Transverse colon (tissue), 4 donors: ENCODE results near the gene CDC42BPB. TPM values are rescaled to one million over a fixed set of nuclear protein-coding genes. Genes with fewer than 3 reads are reported as not detected.

Experiments
- DNase-seq: peaks from one replicate; pipeline ENCODE4 v3.0.0-alpha.2; 2019
- H3K27ac ChIP-seq, 4 donors: fragments of 200-600 bp; sonication (generic); 2 replicates each; pipeline ENCODE4 v1.5.1; 2016 to 2018; ENCODE audit warnings: inconsistent platforms in 4 of 4
- H3K27me3 ChIP-seq: fragments of 200-600 bp; sonication (generic); 2 replicates; pipeline ENCODE4 v1.5.1; 2017; ENCODE audit warnings: inconsistent platforms
- H3K36me3 ChIP-seq, 4 donors: fragments of 200-600 bp; sonication (generic); 2 replicates each; pipeline ENCODE4 v1.5.1; 2017 to 2019; ENCODE audit warnings: inconsistent platforms in 4 of 4
- H3K4me1 ChIP-seq, 4 donors: fragments of 200-600 bp; sonication (generic); 2 replicates each; pipeline ENCODE4 v1.5.1; 2017 to 2020; ENCODE audit warnings: inconsistent platforms in 4 of 4
- H3K4me3 ChIP-seq, 4 donors: fragments of 200-600 bp; sonication (generic); 1 replicate in 1 of 4; 2 replicates in 3 of 4; pipeline versions ENCODE4 v1.5.1 to v1.6.1; 2017 to 2019; ENCODE audit warnings: inconsistent platforms in 4 of 4
- H3K9me3 ChIP-seq, 2 donors: fragments of 200-600 bp; sonication (generic); 2 replicates each; pipeline ENCODE4 v1.5.1; 2017 to 2019; ENCODE audit warnings: inconsistent platforms in 2 of 2
- CTCF ChIP-seq, 5 experiments: fragments of 200-600 bp in 3 of 5; fragments of 450-650 bp in 2 of 5; sonication (generic) in 3 of 5; IDR thresholded peaks; 1 replicate in 2 of 5; 2 replicates in 3 of 5; pipeline ENCODE4 v1.5.1; 2016 to 2017; ENCODE audit warnings: antibody characterized with exemption in 5 of 5, inconsistent platforms in 3 of 5, mild to moderate bottlenecking in 2 of 5, moderate library complexity in 1 of 5
- EP300 ChIP-seq: sonication (generic); formaldehyde crosslinking; IDR thresholded peaks from one replicate; pipeline ENCODE4 v1.6.1; 2017; ENCODE audit warnings: antibody characterized with exemption, low read depth
- POLR2A ChIP-seq: fragments of 450-650 bp; IDR thresholded peaks from one replicate; pipeline ENCODE4 v1.6.1; 2016; ENCODE audit warnings: antibody characterized with exemption, mild to moderate bottlenecking, moderate library complexity
- POLR2AphosphoS5 ChIP-seq, 3 donors: sonication (generic); formaldehyde crosslinking; IDR thresholded peaks; one replicate each; pipeline ENCODE4 v1.6.1; 2016; ENCODE audit warnings: antibody characterized with exemption in 3 of 3
- WGBS, 2 donors: methylation state at CpG; one replicate each; pipeline ENCODE4 v1.1.5; 2018; ENCODE audit warnings: low coverage in 1 of 2; 5-methylcytosine and 5-hydroxymethylcytosine counted together
- in situ Hi-C, 4 donors: fragments of 200-750 bp; cut with MboI; loops; one replicate each; pipeline versions ENCODE4 v1.15.0 to v1.15.1; 2017; ENCODE audit warnings: low sequenced_read_pairs in 3 of 4, low pct_ligation_motif_present in 1 of 4, low pct_unique_long_range_greater_than_20kb in 1 of 4
- intact Hi-C: fragments of 100-400 bp; cut with DNase I; formaldehyde crosslinking; loops from one replicate; pipeline ENCODE4 v1.15.1; 2023; ENCODE audit warnings: low total_unique reads
- total RNA-seq, 4 donors: library from RNA; depleted of rRNA; stranded (reverse); fragments of >200 nt; gene quantifications; one replicate each; pipeline ENCODE4 v1.1.0, GENCODE V29; 2016

The CDC42BPB gene
- total RNA-seq, 4 donors from 2014 or later: 109 to 160 (median 123) TPM

GRCh38 chr14:102893452-102893851, 163.9 kb downstream of the CDC42BPB start:
- intact Hi-C loops: no loop called here
- peak; percentile 63 to 69 (median 65) for TF ChIP-seq POLR2AphosphoS5 (IDR thresholded peaks at IDR 0.05)
- TF ChIP-seq EP300: no peak
- DNase-seq: peak; percentile 44
- H3K4me3 ChIP-seq: no peak overlapping the region
- no peaks in the 10 kb centered on the region for H3K36me3 ChIP-seq
- peak overlapping the region; percentile 2 to 50 (median 26) for H3K27ac ChIP-seq
- 55 to 66% methylated on average over 4 to 9 of the region's 9 CpGs for WGBS, 2 donors
- H3K9me3 ChIP-seq: no peaks in the 10 kb centered on the region
- in situ Hi-C loops: no loop called here
- no peaks in the 10 kb centered on the region for H3K27me3 ChIP-seq
- H3K4me1 ChIP-seq: peaks cover 0 to 4% (median 2%) of the 10 kb centered on the region in 4 donors

DNA sequence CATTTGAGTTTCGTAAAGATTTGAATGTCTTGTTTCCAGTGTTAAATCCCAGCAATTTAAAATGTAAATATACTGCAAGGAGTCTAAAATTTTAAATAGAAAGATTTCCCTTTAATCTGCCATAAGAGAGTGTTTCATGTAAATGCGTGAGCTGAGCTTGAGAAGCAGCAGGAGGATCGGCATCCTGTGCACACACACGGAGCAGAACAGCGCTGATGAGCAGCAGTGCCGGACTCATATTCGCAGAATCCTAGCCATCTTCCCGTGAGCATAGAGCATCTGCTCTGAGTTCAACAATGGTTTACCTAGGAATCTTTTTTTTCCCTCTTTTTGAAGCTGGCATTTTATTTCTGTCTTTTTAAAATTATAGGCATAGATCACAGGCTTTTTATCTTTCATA, 164.7 kb downstream of the CDC42BPB start:
- Histone ChIP-seq H3K27me3 (no peaks in the 10 kb centered on the region), H3K4me3 (no peak overlapping the region), H3K27ac (peak overlapping the region in 1 of 4 donors; percentile 20), H3K4me1 (peaks cover 0 to 4% (median 2%) of the 10 kb centered on the region in 4 donors), H3K36me3 (no peaks in the 10 kb centered on the region), H3K9me3 (no peaks in the 10 kb centered on the region)
- in situ Hi-C loops: no loop called here
- TF ChIP-seq POLR2A (no peak), POLR2AphosphoS5 (IDR thresholded peaks at IDR 0.05) (no peak), EP300 (no peak), CTCF (IDR thresholded peaks at IDR 0.05) (no peak)
- DNase-seq: no peak
- intact Hi-C loops: no loop called here
- 67 to 90% methylated on average over 1 to 8 of the region's 8 CpGs for WGBS, 2 donors

- in situ Hi-C loops: no loop called here
- Histone ChIP-seq H3K9me3 (no peaks in the 10 kb centered on the region), H3K4me1 (peaks cover 0 to 9% (median 2%) of the 10 kb centered on the region in 4 donors), H3K4me3 (no peak overlapping the region), H3K27me3 (no peaks in the 10 kb centered on the region), H3K36me3 (no peaks in the 10 kb centered on the region), H3K27ac (no peak overlapping the region)
- no peak for DNase-seq
- TF ChIP-seq POLR2AphosphoS5 (IDR thresholded peaks at IDR 0.05) (no peak), EP300 (no peak), CTCF (IDR thresholded peaks at IDR 0.05) (no peak), POLR2A (no peak)
- 64 to 80% methylated on average over 2 to 4 of the region's 4 CpGs for WGBS, 2 donors
- intact Hi-C loops: no loop called here
These were observed 165.8 kb downstream of the CDC42BPB start for GRCh38 chr14:102891556-102891955.

GRCh38 chr14:102891111-102891510, 166.2 kb downstream of the CDC42BPB start:
- no peaks in the 10 kb centered on the region for H3K36me3 ChIP-seq
- H3K4me3 ChIP-seq: no peak overlapping the region
- TF ChIP-seq EP300 (no peak), POLR2A (no peak), POLR2AphosphoS5 (IDR thresholded peaks at IDR 0.05) (no peak), CTCF (IDR thresholded peaks at IDR 0.05) (no peak)
- 90% methylated on average over 15 of the region's 15 CpGs; no CpG with 5 or more reads in 1 of the 2 donors for WGBS, 2 donors
- in situ Hi-C loops: no loop called here
- no peaks in the 10 kb centered on the region for H3K9me3 ChIP-seq
- H3K27ac ChIP-seq: no peak overlapping the region
- DNase-seq: no peak
- no peaks in the 10 kb centered on the region for H3K27me3 ChIP-seq
- peaks cover 0 to 9% (median 2%) of the 10 kb centered on the region in 4 donors for H3K4me1 ChIP-seq
- intact Hi-C loops: no loop called here

GRCh38 chr14:102889615-102890014, 167.7 kb downstream of the CDC42BPB start:
- Histone ChIP-seq H3K27ac (no peak overlapping the region), H3K4me3 (no peak overlapping the region), H3K27me3 (no peaks in the 10 kb centered on the region), H3K4me1 (peaks cover 0 to 9% (median 2%) of the 10 kb centered on the region in 4 donors), H3K9me3 (no peaks in the 10 kb centered on the region), H3K36me3 (no peaks in the 10 kb centered on the region)
- intact Hi-C loops (no loop called here), in situ Hi-C loops (no loop called here)
- WGBS, 2 donors: 93 to 100% methylated on average over 4 to 7 of the region's 7 CpGs
- DNase-seq: no peak
- TF ChIP-seq POLR2A (no peak), CTCF (IDR thresholded peaks at IDR 0.05) (no peak), POLR2AphosphoS5 (IDR thresholded peaks at IDR 0.05) (no peak), EP300 (no peak)
